Loucy (cell line): ENCODE data around the gene SAMD8.

Experiments
- CTCF ChIP-seq: fragments of 200-600 bp; sonication (generic); conservative IDR thresholded peaks from 2 replicates; pipeline ENCODE4 v1.5.1; 2014; ENCODE audit warnings: mild to moderate bottlenecking, antibody characterized with exemption, low read length
- EZH2phosphoT487 ChIP-seq: fragments of 200-600 bp; IDR thresholded peaks from 2 replicates; pipeline ENCODE4 v1.6.1; 2018; ENCODE audit warnings: antibody characterized with exemption, mild to moderate bottlenecking, moderate library complexity, borderline replicate concordance

GRCh38 chr10:75091146-75091545 lies 20.3 kb upstream of the SAMD8 start:
- TF ChIP-seq CTCF (no peak), EZH2phosphoT487 (no peak)
